ENCODE results near the gene FAM3D. TPM values are rescaled to one million over a fixed set of nuclear protein-coding genes. Genes with fewer than 3 reads are reported as not detected.

FAM3D gene
- total RNA-seq, 1 donor from 2014 or later: 0.66 TPM

GRCh38 chr3:58627941-58628340 lies 38.6 kb downstream of the FAM3D start:
- no peak for DNase-seq (ENCODE audit: low read depth, low spot score)

- no peak for DNase-seq (ENCODE audit: low read depth, low spot score)
These were observed 39.0 kb downstream of the FAM3D start for GRCh38 chr3:58627570-58627885.

- no peak for DNase-seq (ENCODE audit: low read depth, low spot score)
These were observed 39.6 kb downstream of the FAM3D start for GRCh38 chr3:58626841-58627569.

DNA sequence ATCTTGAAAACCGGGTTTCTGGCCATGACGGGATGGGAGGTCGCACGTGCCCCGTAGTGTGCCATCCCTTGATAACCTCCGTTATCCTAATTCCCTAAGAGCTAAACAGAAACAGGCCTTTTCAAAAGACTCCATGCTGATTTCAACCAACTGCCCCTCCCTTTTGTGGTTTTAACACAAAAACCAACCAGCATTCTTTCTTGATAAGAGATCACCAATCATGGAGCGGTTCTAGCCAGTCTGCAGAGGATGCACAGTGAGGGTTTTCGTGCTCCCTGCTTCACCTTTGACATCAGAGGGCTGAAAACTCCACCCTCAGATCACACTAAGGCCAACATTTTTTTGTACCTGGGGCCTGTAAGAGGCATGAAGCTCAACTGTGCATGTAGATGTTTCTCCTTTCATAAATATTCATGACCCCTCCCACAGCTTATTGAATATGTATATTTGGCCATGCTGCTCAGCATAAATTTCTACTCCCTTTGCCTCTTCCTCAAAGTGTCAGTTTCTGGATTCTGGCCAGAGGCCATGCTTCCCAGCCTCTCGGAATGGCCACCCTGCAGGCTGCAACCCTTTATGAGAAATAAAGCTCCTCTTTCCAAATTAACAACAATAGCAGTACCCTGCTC lies 41.3 kb downstream of the FAM3D start:
- no peak for DNase-seq (ENCODE audit: low read depth, low spot score)

GRCh38 chr3:58624550-58624949 lies 42.0 kb downstream of the FAM3D start:
- no peak for DNase-seq (ENCODE audit: low read depth, low spot score)

- no peak for DNase-seq (ENCODE audit: low read depth, low spot score)
These were observed 42.6 kb downstream of the FAM3D start for GRCh38 chr3:58623961-58624360.

DNA sequence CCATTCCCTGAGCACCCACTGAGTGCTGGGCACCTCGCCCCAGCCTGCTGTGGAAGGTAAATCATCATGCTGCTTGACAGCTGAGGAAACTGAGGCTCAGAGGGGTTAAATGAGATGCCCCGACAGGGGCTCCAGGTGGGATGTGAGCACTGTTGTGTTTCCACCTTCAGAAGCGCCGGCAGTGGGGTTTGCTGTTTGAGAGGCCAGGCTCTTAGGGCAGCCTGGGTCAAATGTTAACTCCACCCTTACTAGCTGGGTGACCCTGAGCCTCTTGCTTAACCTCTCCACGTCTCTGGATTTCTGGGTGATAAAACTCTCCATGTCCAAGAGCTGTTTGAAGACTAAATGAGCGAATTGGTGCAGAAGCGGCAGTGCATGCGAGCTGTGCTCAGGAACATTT lies 43.1 kb downstream of the FAM3D start:
- no peak for DNase-seq (ENCODE audit: low read depth, low spot score)

- DNase-seq (ENCODE audit: low read depth, low spot score): no peak
These were observed 43.7 kb downstream of the FAM3D start for GRCh38 chr3:58622892-58623291.

DNA sequence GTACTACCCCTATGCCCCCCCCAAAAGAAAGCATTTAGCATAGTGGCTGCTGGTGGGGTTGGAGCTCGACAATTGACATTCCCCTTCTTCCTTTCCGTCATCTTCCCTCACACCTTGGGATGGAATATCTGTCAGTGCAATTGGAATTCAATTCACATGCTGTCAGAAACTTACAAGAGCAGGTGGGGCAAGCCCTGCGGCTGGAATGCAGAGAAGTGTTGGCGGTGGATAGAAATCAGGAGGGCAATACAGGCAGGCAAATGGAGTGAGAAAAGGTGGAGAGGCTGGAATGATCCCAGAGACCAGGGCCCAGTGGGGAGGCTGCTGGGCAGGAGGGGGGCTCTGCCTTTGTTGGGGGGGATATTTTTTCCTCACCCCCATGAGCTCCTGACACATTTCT lies 44.1 kb downstream of the FAM3D start:
- DNase-seq (ENCODE audit: low read depth, low spot score): no peak

- no peak for DNase-seq (ENCODE audit: low read depth, low spot score)
These were observed 45.3 kb downstream of the FAM3D start for GRCh38 chr3:58621086-58621830.

DNA sequence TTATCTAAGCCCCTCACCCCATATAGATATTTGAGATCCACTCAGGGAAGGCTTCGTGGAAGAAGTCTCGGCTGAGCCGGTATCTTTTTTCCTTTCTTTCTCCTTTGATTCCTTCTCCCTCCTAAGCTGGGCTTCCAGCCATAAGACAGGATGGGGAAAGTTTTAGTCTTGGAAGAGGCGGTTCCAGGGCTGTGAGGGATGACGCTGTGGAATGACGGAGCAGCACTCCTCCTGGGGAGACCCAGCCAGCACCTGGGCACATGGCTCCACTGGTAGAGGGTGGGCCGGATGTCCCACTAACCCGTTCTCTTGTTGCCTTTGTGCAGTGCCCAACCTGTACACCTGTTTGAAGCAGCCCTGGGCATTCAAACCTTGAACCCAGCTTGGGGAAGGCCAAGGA lies 46.2 kb downstream of the FAM3D start:
- no peak for DNase-seq (ENCODE audit: low read depth, low spot score)

GRCh38 chr3:58617338-58617761 lies 49.2 kb downstream of the FAM3D start:
- no peak for DNase-seq (ENCODE audit: low read depth, low spot score)

DNA sequence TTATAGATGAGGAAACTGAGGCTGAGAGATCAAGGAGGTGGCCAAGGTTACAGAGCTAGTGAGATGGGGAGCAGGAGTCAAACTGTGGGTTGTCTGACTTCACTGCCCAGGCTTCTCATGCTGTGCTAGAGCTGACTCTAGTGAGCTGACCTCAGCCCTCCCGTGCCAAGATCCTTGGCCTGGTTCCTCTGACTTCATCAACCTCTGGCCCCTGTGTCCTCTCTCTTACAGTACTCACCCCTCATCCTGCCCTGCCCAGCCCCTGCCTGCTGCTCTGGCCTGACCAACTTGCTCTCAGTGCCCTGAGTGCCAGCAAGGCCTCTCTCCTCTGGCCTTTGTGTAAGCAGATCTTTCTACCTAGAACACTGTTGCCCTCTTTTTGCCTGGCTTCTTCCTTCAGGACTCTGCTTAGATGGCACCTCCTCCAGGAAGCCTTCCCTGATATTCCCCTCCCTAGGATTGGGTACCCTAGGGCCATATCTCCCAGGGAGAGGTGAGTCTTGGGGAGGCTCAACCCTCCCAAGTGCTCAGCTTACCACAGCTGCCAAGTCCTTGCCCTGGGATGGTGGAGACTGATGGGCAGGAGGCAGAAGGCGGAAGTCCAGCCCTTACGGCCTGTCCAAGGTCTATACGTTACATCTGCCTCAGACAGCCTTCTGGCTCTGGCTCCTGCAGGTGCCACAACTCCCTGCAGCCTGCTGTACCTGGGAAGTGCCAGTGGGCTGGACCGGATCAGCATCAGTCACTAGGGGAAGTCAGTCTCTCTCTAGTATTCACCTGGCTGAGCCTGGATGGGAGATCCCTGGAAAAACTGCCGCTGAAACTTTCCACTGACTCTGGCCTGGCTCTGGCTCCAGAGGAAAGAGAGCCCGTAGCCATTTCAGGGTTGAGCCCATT lies 53.1 kb downstream of the FAM3D start:
- DNase-seq (ENCODE audit: low read depth, low spot score): no peak

- no peak for DNase-seq (ENCODE audit: low read depth, low spot score)
These were observed 53.7 kb downstream of the FAM3D start for GRCh38 chr3:58612830-58613229.

GRCh38 chr3:58609990-58610389 lies 56.6 kb downstream of the FAM3D start:
- DNase-seq (ENCODE audit: low read depth, low spot score): no peak

DNA sequence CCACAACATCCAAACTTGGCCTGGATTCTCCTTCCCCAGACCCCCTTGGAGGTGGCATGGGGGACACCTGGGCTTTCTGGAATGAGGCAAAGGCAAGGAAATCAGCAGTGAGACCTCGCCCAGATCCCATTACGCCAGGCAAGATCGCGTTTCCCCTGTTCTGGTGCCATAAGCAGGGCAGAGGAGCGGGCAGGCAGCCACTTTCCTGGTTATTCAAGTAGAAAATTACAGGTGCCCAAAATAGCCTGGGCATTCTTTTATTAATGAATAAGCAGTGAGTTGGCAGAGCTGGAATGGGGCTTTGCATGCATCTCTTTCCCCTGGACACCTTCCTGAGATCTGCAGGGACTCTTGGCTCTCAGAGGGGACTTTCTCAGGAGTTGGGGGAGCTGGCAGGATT lies 57.9 kb downstream of the FAM3D start:
- DNase-seq (ENCODE audit: low read depth, low spot score): no peak

GRCh38 chr3:58607816-58608215 lies 58.8 kb downstream of the FAM3D start:
- DNase-seq (ENCODE audit: low read depth, low spot score): no peak

- no peak for DNase-seq (ENCODE audit: low read depth, low spot score)
These were observed 59.9 kb downstream of the FAM3D start for GRCh38 chr3:58606693-58607092.

GRCh38 chr3:58604031-58604430 lies 62.5 kb downstream of the FAM3D start:
- DNase-seq (ENCODE audit: low read depth, low spot score): no peak

- no peak for DNase-seq (ENCODE audit: low read depth, low spot score)
These were observed 63.0 kb downstream of the FAM3D start for GRCh38 chr3:58603606-58604005.

- no peak for DNase-seq (ENCODE audit: low read depth, low spot score)
These were observed 68.7 kb downstream of the FAM3D start for GRCh38 chr3:58597770-58598310.
